Measurements from ENCODE around the gene ATP6V0C.

ATP6V0C gene

DNA sequence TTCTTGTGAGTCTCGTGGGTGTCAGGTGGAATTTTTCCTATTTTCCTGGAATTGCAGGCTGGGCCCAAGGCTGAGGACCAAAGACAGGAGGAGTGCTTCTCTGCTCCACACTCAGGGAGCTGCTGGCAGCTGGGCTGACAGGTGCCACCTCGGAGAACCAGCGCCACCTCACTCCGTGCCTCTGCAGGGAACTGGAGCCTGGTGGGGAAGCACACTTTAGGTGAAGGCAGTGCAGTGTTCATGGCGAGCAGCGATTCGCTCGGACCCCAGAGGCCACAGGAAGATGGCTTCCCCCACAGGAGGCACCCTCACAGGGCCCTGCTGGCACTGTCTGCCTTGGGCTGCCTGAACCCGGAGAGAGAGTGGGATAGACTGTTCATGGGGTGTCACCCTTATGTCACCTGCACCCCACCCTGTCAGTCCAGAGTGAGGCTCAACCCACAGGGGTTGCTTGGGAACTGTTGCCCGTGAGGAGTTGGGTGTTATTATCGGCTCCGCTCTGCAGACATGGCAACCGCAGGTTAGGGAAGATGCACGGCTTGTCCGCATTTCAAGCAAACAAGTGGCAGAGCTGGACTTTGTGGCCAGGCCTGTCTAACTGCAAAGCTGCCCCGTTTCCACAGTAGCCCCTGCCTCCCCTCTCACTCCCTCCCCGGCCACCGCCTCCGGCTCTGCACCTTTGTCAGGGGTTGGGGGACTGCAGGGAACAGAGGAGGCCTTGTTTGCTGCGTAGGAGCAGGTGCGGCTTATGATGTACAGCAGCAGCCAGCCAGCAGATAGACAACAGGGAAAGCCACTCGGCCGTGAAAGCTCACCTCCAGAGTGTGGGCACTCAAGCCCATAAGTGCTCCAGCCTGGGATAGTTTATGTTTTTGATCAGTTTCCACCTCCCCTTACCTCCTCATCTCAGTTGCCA lies 23.3 kb upstream of the ATP6V0C start:
- H3F3A ChIP-seq (ENCODE audit: control insufficient read depth, insufficient read depth), result no peaks in the 10 kb centered on the region
- peaks cover 14% of the 10 kb centered on the region for H3K4me1 ChIP-seq (ENCODE audit: control insufficient read depth, low read length)
- no peak overlapping the region for H3K27ac ChIP-seq (ENCODE audit: low read depth, low read length)
- peaks cover 11% of the 10 kb centered on the region for H3K36me3 ChIP-seq (ENCODE audit: control insufficient read depth, low read length)
- H3K27me3 ChIP-seq (ENCODE audit: control insufficient read depth, low read length), result no peaks in the 10 kb centered on the region
- no peaks in the 10 kb centered on the region for H3K9me2 ChIP-seq (replicated peaks; ENCODE audit: control insufficient read depth, low read length)
- H3K9me3 ChIP-seq (ENCODE audit: control insufficient read depth, insufficient read depth, low read length), result no peaks in the 10 kb centered on the region
- H4K20me1 ChIP-seq (ENCODE audit: control insufficient read depth, insufficient read depth, low read depth, low read length), result 0 out of 2 replicates have a peak, but pooled peaks cover 3% of the 10 kb centered on the region
- TF ChIP-seq, protein P1, sequence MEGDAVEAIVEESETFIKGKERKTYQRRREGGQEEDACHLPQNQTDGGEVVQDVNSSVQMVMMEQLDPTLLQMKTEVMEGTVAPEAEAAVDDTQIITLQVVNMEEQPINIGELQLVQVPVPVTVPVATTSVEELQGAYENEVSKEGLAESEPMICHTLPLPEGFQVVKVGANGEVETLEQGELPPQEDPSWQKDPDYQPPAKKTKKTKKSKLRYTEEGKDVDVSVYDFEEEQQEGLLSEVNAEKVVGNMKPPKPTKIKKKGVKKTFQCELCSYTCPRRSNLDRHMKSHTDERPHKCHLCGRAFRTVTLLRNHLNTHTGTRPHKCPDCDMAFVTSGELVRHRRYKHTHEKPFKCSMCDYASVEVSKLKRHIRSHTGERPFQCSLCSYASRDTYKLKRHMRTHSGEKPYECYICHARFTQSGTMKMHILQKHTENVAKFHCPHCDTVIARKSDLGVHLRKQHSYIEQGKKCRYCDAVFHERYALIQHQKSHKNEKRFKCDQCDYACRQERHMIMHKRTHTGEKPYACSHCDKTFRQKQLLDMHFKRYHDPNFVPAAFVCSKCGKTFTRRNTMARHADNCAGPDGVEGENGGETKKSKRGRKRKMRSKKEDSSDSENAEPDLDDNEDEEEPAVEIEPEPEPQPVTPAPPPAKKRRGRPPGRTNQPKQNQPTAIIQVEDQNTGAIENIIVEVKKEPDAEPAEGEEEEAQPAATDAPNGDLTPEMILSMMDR (IDR thresholded peaks at IDR 0.05; ENCODE audit: low read depth, low read length, poor library complexity, severe bottlenecking), result no peak
- TF ChIP-seq EZH2phosphoT487 (IDR thresholded peaks at IDR 0.05; ENCODE audit: borderline replicate concordance, low read length), result no peak
- H3K79me2 ChIP-seq (ENCODE audit: control insufficient read depth, low read length), result peaks cover 47% of the 10 kb centered on the region
- no peak overlapping the region for H3K4me2 ChIP-seq (ENCODE audit: low read length)
- no peak overlapping the region for H3K4me3 ChIP-seq (ENCODE audit: low read length)

DNA sequence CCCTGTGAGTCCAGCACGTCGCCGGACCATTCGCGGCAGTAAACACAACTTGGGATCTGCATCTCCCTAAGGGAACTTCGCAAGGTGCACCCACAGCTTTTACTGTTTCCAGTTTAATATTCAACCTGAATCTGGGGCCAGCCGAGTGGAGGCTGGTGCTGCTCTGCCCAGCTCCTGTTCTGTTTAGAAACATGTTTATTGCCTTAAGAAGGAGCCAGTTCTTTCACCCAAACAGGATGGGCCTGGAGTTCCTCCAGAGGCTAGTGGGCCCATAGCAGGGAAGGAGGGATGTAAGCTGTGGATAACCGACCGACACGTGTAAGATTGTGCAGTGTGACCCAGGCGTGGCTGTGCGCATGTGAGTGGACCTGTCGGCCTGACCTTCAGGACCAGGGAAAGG lies 21.5 kb upstream of the ATP6V0C start:
- TF ChIP-seq, protein P1 (IDR thresholded peaks at IDR 0.05; ENCODE audit: low read depth, low read length, poor library complexity, severe bottlenecking), result no peak
- TF ChIP-seq EZH2phosphoT487 (IDR thresholded peaks at IDR 0.05; ENCODE audit: borderline replicate concordance, low read length), result no peak
- peaks cover 28% of the 10 kb centered on the region for H3K79me2 ChIP-seq (ENCODE audit: control insufficient read depth, low read length)
- H3K27ac ChIP-seq (ENCODE audit: low read depth, low read length), result no peak overlapping the region
- no peaks in the 10 kb centered on the region for H3K27me3 ChIP-seq (ENCODE audit: control insufficient read depth, low read length)
- H3K9me3 ChIP-seq (ENCODE audit: control insufficient read depth, insufficient read depth, low read length), result no peaks in the 10 kb centered on the region
- H3K9me2 ChIP-seq (replicated peaks; ENCODE audit: control insufficient read depth, low read length), result no peaks in the 10 kb centered on the region
- H3K4me3 ChIP-seq (ENCODE audit: low read length), result no peak overlapping the region
- 0 out of 2 replicates have a peak, but pooled peaks cover 2% of the 10 kb centered on the region for H4K20me1 ChIP-seq (ENCODE audit: control insufficient read depth, insufficient read depth, low read depth, low read length)
- H3K4me2 ChIP-seq (ENCODE audit: low read length), result no peak overlapping the region
- peaks cover 22% of the 10 kb centered on the region for H3K36me3 ChIP-seq (ENCODE audit: control insufficient read depth, low read length)
- H3F3A ChIP-seq (ENCODE audit: control insufficient read depth, insufficient read depth), result no peaks in the 10 kb centered on the region
- H3K4me1 ChIP-seq (ENCODE audit: control insufficient read depth, low read length), result peaks cover 5% of the 10 kb centered on the region

DNA sequence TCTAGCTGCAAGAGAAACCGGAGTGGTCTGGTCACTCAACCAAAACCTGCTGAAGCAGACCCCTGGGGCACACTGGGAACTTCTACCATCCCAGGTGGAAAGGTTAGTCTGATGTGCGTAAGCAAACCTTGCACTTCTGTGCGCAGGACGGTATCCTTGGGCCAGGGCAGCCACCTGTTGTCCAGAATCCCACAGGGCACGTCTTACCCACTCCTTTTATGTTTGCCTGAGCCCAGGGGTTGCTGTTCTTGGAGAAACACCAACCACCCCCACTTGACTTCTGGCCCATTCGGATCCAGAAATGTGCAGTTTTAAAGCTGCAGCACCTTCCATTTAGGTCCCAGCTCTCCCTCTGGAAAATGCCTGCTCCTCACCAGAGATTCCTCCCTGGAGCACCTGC lies 20.1 kb upstream of the ATP6V0C start:
- Histone ChIP-seq H3K4me3 (ENCODE audit: low read length) (no peak overlapping the region), H3K9me2 (replicated peaks; ENCODE audit: control insufficient read depth, low read length) (no peaks in the 10 kb centered on the region), H3K79me2 (ENCODE audit: control insufficient read depth, low read length) (peaks cover 19% of the 10 kb centered on the region), H3K36me3 (ENCODE audit: control insufficient read depth, low read length) (peaks cover 28% of the 10 kb centered on the region), H3K9me3 (ENCODE audit: control insufficient read depth, insufficient read depth, low read length) (no peaks in the 10 kb centered on the region), H4K20me1 (ENCODE audit: control insufficient read depth, insufficient read depth, low read depth, low read length) (no peaks in the 10 kb centered on the region), H3K4me1 (ENCODE audit: control insufficient read depth, low read length) (no peaks in the 10 kb centered on the region), H3K27me3 (ENCODE audit: control insufficient read depth, low read length) (no peaks in the 10 kb centered on the region), H3K27ac (ENCODE audit: low read depth, low read length) (no peak overlapping the region), H3F3A (ENCODE audit: control insufficient read depth, insufficient read depth) (no peaks in the 10 kb centered on the region), H3K4me2 (ENCODE audit: low read length) (no peak overlapping the region)
- no peak for TF ChIP-seq EZH2phosphoT487 (IDR thresholded peaks at IDR 0.05; ENCODE audit: borderline replicate concordance, low read length)
- TF ChIP-seq, protein P1 (IDR thresholded peaks at IDR 0.05; ENCODE audit: low read depth, low read length, poor library complexity, severe bottlenecking), result no peak

Data from DOHH2 (cell line).